Upper lobe of right lung (tissue), 1 donor: ENCODE results near the gene DENND5B. TPM values are rescaled to one million over a fixed set of nuclear protein-coding genes. Genes with fewer than 3 reads are reported as not detected.

Experiments
- ATAC-seq: fragments of 200-7000 bp; cut with Tn5 transposase; one replicate; pipeline ENCODE4 v1.9.1; 2020; ENCODE audit warnings: mild to moderate bottlenecking, moderate library complexity
- DNase-seq: peaks from one replicate; pipeline ENCODE4 v3.0.0-alpha.2; 2020
- H3K27ac ChIP-seq: fragments of 200-600 bp; one replicate; pipeline ENCODE4 v1.8.0; 2022
- H3K27me3 ChIP-seq: fragments of 200-600 bp; one replicate; pipeline ENCODE4 v1.8.0; 2022; ENCODE audit warnings: mild to moderate bottlenecking
- H3K36me3 ChIP-seq: fragments of 200-600 bp; one replicate; pipeline ENCODE4 v1.8.0; 2022
- H3K4me1 ChIP-seq: fragments of 200-600 bp; one replicate; pipeline ENCODE4 v1.8.0; 2022
- H3K4me3 ChIP-seq: fragments of 200-600 bp; one replicate; pipeline ENCODE4 v1.8.0; 2022; ENCODE audit warnings: mild to moderate bottlenecking
- H3K9me3 ChIP-seq: fragments of 200-600 bp; one replicate; pipeline ENCODE4 v1.8.0; 2022
- CTCF ChIP-seq: fragments of 200-600 bp; IDR thresholded peaks from one replicate; pipeline ENCODE4 v1.8.0; 2022; ENCODE audit warnings: antibody characterized with exemption
- intact Hi-C: fragments of 100-400 bp; cut with DNase I; formaldehyde crosslinking; loops from one replicate; pipeline ENCODE4 v1.11.0; 2022
- total RNA-seq: library from RNA; stranded (reverse); fragmentation: NEBNext Ultra II Directional; extraction: Animal tissue kit (Norgen Biotek cat#: 25700); gene quantifications from one replicate; pipeline ENCODE4 v1.2.1, GENCODE V29; 2021
- donor health status: DM: no; HTN: yes; CAD: no; lungs with severe emphysema.

Gene DENND5B
- total RNA-seq, 1 donor from 2014 or later: 7.5 TPM

DNA sequence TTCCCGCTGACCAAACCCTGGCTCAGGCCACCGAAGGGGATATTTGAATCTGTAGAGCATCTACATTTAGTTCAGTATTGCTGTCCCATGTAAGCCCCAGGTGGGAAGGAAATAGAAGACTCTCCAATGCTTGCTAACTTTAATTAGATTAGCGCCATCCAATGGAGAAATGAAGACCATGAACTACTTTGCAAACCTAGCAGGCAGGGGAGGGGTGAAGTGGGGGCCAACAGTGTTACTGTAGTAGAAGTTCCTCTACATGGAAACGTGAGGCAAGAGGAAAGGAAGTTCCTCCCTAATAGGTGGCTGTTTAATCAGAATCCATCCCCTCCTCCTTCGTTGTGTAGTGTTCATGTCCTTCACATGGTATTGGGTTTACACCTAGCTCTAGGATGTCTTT lies 9.3 kb upstream of the DENND5B start:
- Histone ChIP-seq H3K4me1 (no peaks in the 10 kb centered on the region), H3K27ac (no peak overlapping the region), H3K4me3 (no peak overlapping the region), H3K9me3 (no peaks in the 10 kb centered on the region), H3K27me3 (no peaks in the 10 kb centered on the region), H3K36me3 (no peaks in the 10 kb centered on the region)
- DNase-seq (no peak), ATAC-seq (no peak)
- no peak for TF ChIP-seq CTCF
- intact Hi-C loops: no loop called here

- intact Hi-C loops: no loop called here
- Histone ChIP-seq H3K9me3 (no peaks in the 10 kb centered on the region), H3K4me1 (no peaks in the 10 kb centered on the region), H3K27me3 (no peaks in the 10 kb centered on the region), H3K4me3 (no peak overlapping the region), H3K36me3 (no peaks in the 10 kb centered on the region), H3K27ac (no peak overlapping the region)
- no peak for DNase-seq
- no peak for TF ChIP-seq CTCF
- no peak for ATAC-seq
Measured at GRCh38 chr12:31599053-31599452, 8.1 kb upstream of the DENND5B start.

DNA sequence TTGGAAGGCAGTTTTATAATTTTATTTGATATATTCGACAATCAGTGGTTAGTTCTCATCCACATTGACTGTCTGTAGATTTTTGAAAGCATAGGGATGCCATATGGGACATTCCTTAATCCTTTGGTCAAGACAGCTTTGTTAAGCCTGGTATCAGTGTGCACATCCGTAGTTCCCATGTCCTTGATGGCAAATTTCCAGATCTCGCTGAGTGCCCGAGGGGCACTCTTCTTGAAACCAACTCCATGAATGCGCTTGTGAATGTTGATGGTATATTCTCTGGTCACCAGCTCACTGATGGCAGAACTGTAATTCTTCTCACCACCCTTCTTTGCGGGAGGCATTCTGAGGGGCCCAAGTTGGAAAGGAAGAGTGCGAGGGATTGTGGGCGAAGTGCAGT lies 6.1 kb upstream of the DENND5B start:
- ATAC-seq: no peak
- TF ChIP-seq CTCF: no peak
- Histone ChIP-seq H3K9me3 (no peaks in the 10 kb centered on the region), H3K4me1 (no peaks in the 10 kb centered on the region), H3K27ac (no peak overlapping the region), H3K4me3 (no peak overlapping the region), H3K27me3 (no peaks in the 10 kb centered on the region), H3K36me3 (no peaks in the 10 kb centered on the region)
- intact Hi-C loops: no loop called here
- no peak for DNase-seq

GRCh38 chr12:31594681-31595080 lies 3.7 kb upstream of the DENND5B start:
- no peak overlapping the region for H3K27ac ChIP-seq
- no peaks in the 10 kb centered on the region for H3K27me3 ChIP-seq
- intact Hi-C loops: no loop called here
- no peaks in the 10 kb centered on the region for H3K36me3 ChIP-seq
- H3K4me1 ChIP-seq: peaks cover 5% of the 10 kb centered on the region
- ATAC-seq (no peak), DNase-seq (no peak)
- TF ChIP-seq CTCF: no peak
- no peak overlapping the region for H3K4me3 ChIP-seq
- no peaks in the 10 kb centered on the region for H3K9me3 ChIP-seq

GRCh38 chr12:31591380-31591901 lies 505 bp upstream of the DENND5B start:
- Histone ChIP-seq H3K27ac (peak overlapping the region; percentile 60), H3K4me1 (peaks cover 9% of the 10 kb centered on the region), H3K36me3 (no peaks in the 10 kb centered on the region), H3K27me3 (no peaks in the 10 kb centered on the region), H3K4me3 (peak overlapping the region; percentile 83), H3K9me3 (no peaks in the 10 kb centered on the region)
- no peak for DNase-seq
- TF ChIP-seq CTCF: no peak
- intact Hi-C loops: no loop called here
- ATAC-seq: no peak
